Activated T-cell treated with anti-CD3 and anti-CD28 coated beads for 1 hour (primary cell): ENCODE measurements around the gene MAP3K21.

Source experiments
- DNase-seq: peaks from one replicate; pipeline ENCODE4 v3.0.0-alpha.2; 2020; ENCODE audit warnings: low read depth

MAP3K21 gene

DNA sequence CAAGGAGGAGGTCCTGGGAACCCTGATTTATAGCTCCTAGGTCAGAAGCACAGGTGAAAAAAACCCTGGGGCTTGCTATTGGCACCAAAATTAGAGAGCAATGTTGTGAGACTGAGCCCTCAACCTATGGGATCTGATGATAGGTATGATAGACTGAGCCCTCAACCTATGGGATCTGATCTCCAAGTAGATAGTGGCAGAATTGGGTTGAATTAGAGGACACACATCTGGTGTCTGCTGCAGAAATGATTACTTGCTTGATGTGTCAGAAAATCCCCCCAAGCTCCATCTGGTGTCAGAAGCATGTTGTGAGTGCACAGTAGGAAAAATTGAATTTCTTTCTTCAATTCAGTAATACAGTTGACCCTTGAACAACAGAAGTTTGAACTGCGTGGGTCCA is 62.4 kb downstream of the MAP3K21 start:
- DNase-seq, result no peak

GRCh38 chr1:233390842-233391737 is 63.6 kb downstream of the MAP3K21 start:
- no peak for DNase-seq

GRCh38 chr1:233393084-233393840 is 65.7 kb downstream of the MAP3K21 start:
- no peak for DNase-seq

GRCh38 chr1:233393926-233394680 is 66.6 kb downstream of the MAP3K21 start:
- DNase-seq, result no peak

DNA sequence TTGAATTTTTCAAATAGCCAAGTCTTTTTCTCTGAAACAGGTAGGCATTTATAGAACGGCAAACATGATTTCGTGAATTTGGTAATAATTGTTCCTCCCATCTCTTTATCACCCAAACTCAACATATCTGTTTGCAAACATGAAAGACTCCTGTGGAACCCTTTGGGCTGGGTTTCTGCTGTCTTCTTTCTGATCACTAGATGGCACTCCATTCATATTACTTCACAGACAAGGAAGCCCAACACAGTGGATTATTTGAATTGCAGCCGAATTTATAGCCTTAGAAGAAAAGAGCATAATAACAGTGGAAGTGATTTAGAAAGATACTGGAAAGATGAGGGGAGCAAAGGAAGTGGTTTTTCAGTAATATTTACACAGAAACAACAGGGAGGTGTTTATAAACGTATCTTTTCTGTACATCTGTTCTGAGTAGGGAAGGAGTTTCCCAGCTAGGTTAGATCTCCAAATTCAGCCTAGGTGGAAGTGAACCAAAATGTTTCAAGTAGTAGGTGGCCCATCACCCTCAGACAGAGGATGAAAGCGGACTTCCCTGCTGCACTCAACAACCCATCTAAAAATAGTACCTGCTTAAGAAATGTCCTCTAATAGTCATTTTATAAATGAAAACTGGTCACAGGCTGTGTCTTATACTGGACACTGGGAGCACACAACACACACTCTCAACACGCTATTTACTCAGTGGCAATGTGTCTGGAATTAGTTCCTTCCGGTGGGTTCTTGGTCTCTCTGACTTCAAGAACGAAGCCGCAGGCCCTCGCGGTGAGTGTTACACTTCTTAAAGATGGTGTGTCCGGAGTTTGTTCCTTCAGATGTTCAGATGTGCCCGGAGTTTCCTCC is 67.6 kb downstream of the MAP3K21 start:
- DNase-seq, result no peak

DNA sequence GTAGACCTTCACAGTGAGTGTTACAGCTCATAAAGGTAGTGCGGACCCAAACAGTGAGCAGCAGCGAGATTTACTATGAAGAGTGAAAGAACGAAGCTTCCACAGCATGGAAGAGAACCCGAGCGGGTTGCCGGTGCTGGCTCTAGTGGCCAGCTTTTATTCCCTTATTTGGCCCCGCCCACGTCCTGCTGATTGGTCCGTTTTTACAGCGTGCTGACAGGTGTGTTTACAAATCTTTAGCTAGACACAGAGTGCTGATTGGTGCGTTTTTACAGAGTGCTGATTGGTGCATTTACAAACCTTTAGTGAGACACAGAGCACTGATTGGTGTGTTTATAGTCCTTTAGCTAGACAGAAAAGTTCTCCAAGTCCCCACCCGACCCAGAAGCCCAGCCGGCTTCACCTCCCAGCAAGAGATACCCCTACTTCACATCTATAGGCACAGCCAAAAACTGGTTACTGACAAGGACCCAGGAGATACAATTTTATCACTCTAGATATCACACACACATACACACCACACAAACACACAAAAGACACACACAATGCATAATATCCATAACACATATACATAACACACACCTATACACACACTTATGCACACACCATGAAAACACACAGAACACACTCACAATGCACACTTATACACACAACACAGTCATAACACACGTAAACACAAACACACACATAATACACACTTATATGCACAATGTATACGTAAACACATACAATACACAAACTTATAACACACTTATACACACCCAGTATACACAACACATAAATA is 68.5 kb downstream of the MAP3K21 start:
- DNase-seq, result no peak

DNA sequence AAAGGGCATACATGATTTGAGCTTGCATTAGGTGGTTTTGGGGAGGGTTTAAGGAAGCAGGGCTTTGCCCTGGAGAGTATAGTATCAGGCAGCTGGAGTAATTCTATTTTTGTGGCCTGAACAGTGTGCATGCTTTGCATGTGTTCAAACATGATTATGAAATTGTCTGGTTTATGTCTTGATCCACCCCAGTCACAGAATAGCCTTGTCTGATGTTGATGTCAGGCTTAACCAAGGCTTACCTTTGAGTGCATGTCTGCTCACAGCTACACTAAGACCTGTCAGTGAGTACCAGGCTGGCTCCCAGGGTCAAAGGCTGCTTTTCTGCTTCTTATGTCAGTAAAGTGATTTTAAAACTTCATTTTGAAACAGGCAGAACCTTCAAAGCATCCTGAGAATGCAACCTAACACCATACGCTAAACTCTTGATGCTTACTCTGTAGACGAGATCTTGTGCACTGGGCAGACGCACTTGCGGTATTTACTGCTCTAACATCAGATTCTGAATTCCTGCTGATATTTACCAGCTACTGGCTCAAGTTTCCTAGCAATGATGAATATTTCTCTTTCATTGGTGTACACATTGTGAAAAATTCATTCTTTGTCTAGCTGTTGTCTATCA is 78.9 kb downstream of the MAP3K21 start:
- DNase-seq, result no peak

GRCh38 chr1:233406994-233407631 is 79.6 kb downstream of the MAP3K21 start:
- no peak for DNase-seq

DNA sequence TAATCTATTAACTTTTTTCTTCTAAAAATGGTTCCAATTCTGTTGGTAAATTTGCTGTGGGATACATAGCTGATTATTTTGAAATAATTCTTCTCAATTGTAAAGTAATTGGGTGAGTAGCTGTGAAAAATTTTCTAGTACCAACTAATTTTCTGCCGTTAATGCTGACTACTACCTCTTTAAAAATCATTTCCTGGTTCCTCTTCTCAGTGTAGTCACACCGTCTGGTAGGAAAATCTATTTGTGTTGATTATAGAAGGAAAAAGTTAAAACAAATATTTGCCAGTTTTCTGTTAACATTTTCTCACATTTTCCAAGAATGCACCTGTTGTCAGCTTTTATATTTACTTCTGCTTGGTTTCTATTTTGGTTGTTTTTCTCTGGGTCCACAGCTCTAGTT is 82.0 kb downstream of the MAP3K21 start:
- no peak for DNase-seq

GRCh38 chr1:233410906-233411305 is 83.4 kb downstream of the MAP3K21 start:
- DNase-seq, result no peak

DNA sequence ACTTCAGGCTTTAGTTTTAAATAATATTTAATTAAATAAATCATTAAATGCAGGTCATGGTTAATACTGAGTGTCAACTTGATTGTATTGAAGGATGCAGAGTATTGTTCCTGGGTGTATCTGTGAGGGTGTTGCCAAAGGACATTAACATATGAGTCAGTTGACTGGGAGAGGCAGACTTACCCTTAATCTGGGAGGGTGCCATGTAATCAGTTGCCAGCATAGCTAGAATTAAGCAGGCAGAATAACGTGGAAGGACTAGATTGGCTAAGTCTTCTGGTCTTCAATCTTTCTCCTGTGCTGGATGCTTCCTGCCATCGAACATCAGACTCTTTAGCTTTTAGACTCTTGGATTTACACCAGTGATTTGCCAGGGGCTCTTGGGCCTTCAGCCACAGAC is 85.3 kb downstream of the MAP3K21 start:
- DNase-seq, result no peak

- no peak for DNase-seq
These were observed 93.8 kb downstream of the MAP3K21 start for GRCh38 chr1:233421293-233421692.

GRCh38 chr1:233424779-233425178 is 97.3 kb downstream of the MAP3K21 start:
- no peak for DNase-seq

- DNase-seq, result no peak
These were observed 100.4 kb downstream of the MAP3K21 start for GRCh38 chr1:233427907-233428306.

GRCh38 chr1:233431753-233432403 is 104.4 kb downstream of the MAP3K21 start:
- no peak for DNase-seq

GRCh38 chr1:233432916-233433315 is 105.4 kb downstream of the MAP3K21 start:
- no peak for DNase-seq

- DNase-seq, result no peak
These were observed 106.1 kb downstream of the MAP3K21 start for GRCh38 chr1:233433436-233434210.
